Activated T-cell treated with anti-CD3 and anti-CD28 coated beads, Interleukin-2, amount 50 U/mL, for 1 hour (primary cell): Measurements from ENCODE around the gene SPINK4.

Experiments
- DNase-seq: peaks from one replicate; pipeline ENCODE4 v3.0.0-alpha.2; 2020

SPINK4 gene

GRCh38 chr9:33263131-33264002, 23.4 kb downstream of the SPINK4 start:
- DNase-seq = no peak

GRCh38 chr9:33264003-33264472, 24.1 kb downstream of the SPINK4 start:
- peak; percentile 48 for DNase-seq

GRCh38 chr9:33264473-33265177, 24.7 kb downstream of the SPINK4 start, which contains the start of the genes BAG1 and CHMP5:
Gene BAG1 (minus strand): TSS chr9:33264708.
Gene CHMP5 (plus strand): TSS chr9:33265049. CDS start chr9:33265079, 30 bp downstream.
- peak; percentile 100 for DNase-seq

GRCh38 chr9:33265211-33265865, 25.4 kb downstream of the SPINK4 start:
- DNase-seq = no peak

- no peak for DNase-seq
Measured at GRCh38 chr9:33267151-33267767, 27.3 kb downstream of the SPINK4 start.

GRCh38 chr9:33270146-33270545, 30.2 kb downstream of the SPINK4 start:
- DNase-seq = no peak

GRCh38 chr9:33272061-33272460, 32.1 kb downstream of the SPINK4 start:
- no peak for DNase-seq

- DNase-seq = no peak
Measured at GRCh38 chr9:33273266-33273971, 33.5 kb downstream of the SPINK4 start.

- no peak for DNase-seq
Measured at GRCh38 chr9:33273972-33274328, 34.0 kb downstream of the SPINK4 start.

- no peak for DNase-seq
Measured at GRCh38 chr9:33277484-33277883, 37.5 kb downstream of the SPINK4 start.

GRCh38 chr9:33285502-33285901, 45.5 kb downstream of the SPINK4 start:
- no peak for DNase-seq

- peak; percentile 36 for DNase-seq
Measured at GRCh38 chr9:33287087-33287490, 47.1 kb downstream of the SPINK4 start.

GRCh38 chr9:33288235-33288634, 48.3 kb downstream of the SPINK4 start:
- no peak for DNase-seq

GRCh38 chr9:33288828-33289483, 49.0 kb downstream of the SPINK4 start:
- DNase-seq = peak; percentile 25

- DNase-seq = peak; percentile 56
Measured at GRCh38 chr9:33289496-33289895, 49.5 kb downstream of the SPINK4 start.

- DNase-seq = no peak
Measured at GRCh38 chr9:33289936-33290246, 49.9 kb downstream of the SPINK4 start.

GRCh38 chr9:33290247-33291030, 50.5 kb downstream of the SPINK4 start, which contains the start of gene NFX1:
Gene NFX1 (plus strand): TSS chr9:33290516. CDS start chr9:33290573, 57 bp downstream.
- peak; percentile 98 for DNase-seq

GRCh38 chr9:33291031-33291397, 51.0 kb downstream of the SPINK4 start:
- no peak for DNase-seq

- no peak for DNase-seq
Measured at GRCh38 chr9:33291901-33292300, 51.9 kb downstream of the SPINK4 start.

GRCh38 chr9:33293782-33294181, 53.8 kb downstream of the SPINK4 start:
- DNase-seq = no peak
